Measurements from ENCODE around the gene SSB. TPM values are rescaled to one million over a fixed set of nuclear protein-coding genes. Genes with fewer than 3 reads are reported as not detected.

SSB gene
- total and polyA plus RNA-seq, 2 donors from 2014 or later, result 82.0 to 86.6 TPM

GRCh38 chr2:169761970-169762292 lies 36.7 kb upstream of the SSB start:
- FAIRE-seq (no peak), DNase-seq (no peak)
- Histone ChIP-seq H3K9ac (ENCODE audit: low read length in 3 of 3) (no peak overlapping the region), H3K27me3 (ENCODE audit: control insufficient read depth, insufficient read depth, low read length) (no peaks in the 10 kb centered on the region), H3K27ac (ENCODE audit: low read depth in 2 of 2, low read length in 2 of 2) (no peak overlapping the region), H3K4me1 (ENCODE audit: control insufficient read depth in 2 of 3, insufficient read depth in 2 of 3, low read depth in 1 of 3, low read length in 3 of 3) (no peaks in the 10 kb centered on the region), H3K4me3 (ENCODE audit: low read length in 3 of 3) (no peak overlapping the region), H3K36me3 (ENCODE audit: control insufficient read depth in 2 of 3, insufficient read depth in 3 of 3, low read length in 3 of 3) (no peaks in the 10 kb centered on the region), H3K9me3 (ENCODE audit: control insufficient read depth in 2 of 3, insufficient read depth in 1 of 3, low read length in 3 of 3) (no peaks in the 10 kb centered on the region)
- TF ChIP-seq CTCF (IDR thresholded peaks at IDR 0.05; ENCODE audit: borderline replicate concordance, extremely low read depth, insufficient read depth), result no peak
- intact Hi-C loops (cut with DNase I), result no loop called here

GRCh38 chr2:169765523-169765922 lies 33.1 kb upstream of the SSB start:
- intact Hi-C loops (cut with DNase I), result no loop called here
- Histone ChIP-seq H3K9me3 (ENCODE audit: control insufficient read depth in 2 of 3, insufficient read depth in 1 of 3, low read length in 3 of 3) (no peaks in the 10 kb centered on the region), H3K27ac (ENCODE audit: low read depth in 2 of 2, low read length in 2 of 2) (no peak overlapping the region), H3K27me3 (ENCODE audit: control insufficient read depth, insufficient read depth, low read length) (peaks cover 7% of the 10 kb centered on the region), H3K36me3 (ENCODE audit: control insufficient read depth in 2 of 3, insufficient read depth in 3 of 3, low read length in 3 of 3) (no peaks in the 10 kb centered on the region), H3K4me1 (ENCODE audit: control insufficient read depth in 2 of 3, insufficient read depth in 2 of 3, low read depth in 1 of 3, low read length in 3 of 3) (peaks cover 0 to 2% (median 0%) of the 10 kb centered on the region in 3 donors), H3K9ac (ENCODE audit: low read length in 3 of 3) (no peak overlapping the region), H3K4me3 (ENCODE audit: low read length in 3 of 3) (no peak overlapping the region)
- DNase-seq (peak in 1 of 5 donors; percentile 19), FAIRE-seq (no peak)
- no peak for TF ChIP-seq CTCF (IDR thresholded peaks at IDR 0.05; ENCODE audit: borderline replicate concordance, extremely low read depth, insufficient read depth)

GRCh38 chr2:169767243-169767888 lies 31.3 kb upstream of the SSB start:
- H3K27me3 ChIP-seq (ENCODE audit: control insufficient read depth, insufficient read depth, low read length), result peaks cover 7% of the 10 kb centered on the region
- H3K9ac ChIP-seq (ENCODE audit: low read length in 3 of 3), result no peak overlapping the region
- DNase-seq (peak in 3 of 5 donors; percentile 46 to 82 (median 69)), FAIRE-seq (no peak)
- no peaks in the 10 kb centered on the region for H3K36me3 ChIP-seq (ENCODE audit: control insufficient read depth in 2 of 3, insufficient read depth in 3 of 3, low read length in 3 of 3)
- no peaks in the 10 kb centered on the region for H3K9me3 ChIP-seq (ENCODE audit: control insufficient read depth in 2 of 3, insufficient read depth in 1 of 3, low read length in 3 of 3)
- H3K4me1 ChIP-seq (ENCODE audit: control insufficient read depth in 2 of 3, insufficient read depth in 2 of 3, low read depth in 1 of 3, low read length in 3 of 3), result peaks cover 0 to 2% (median 0%) of the 10 kb centered on the region in 3 donors
- no peak overlapping the region for H3K27ac ChIP-seq (ENCODE audit: low read depth in 2 of 2, low read length in 2 of 2)
- H3K4me3 ChIP-seq (ENCODE audit: low read length in 3 of 3), result no peak overlapping the region
- intact Hi-C loops (cut with DNase I), result no loop called here
- TF ChIP-seq CTCF (IDR thresholded peaks at IDR 0.05; ENCODE audit: borderline replicate concordance, extremely low read depth, insufficient read depth), result peak; percentile 80
